GM06990 (cell line): ENCODE results near the gene UNK.

Source experiments
- DNase-seq: peaks from one replicate; pipeline ENCODE4 v3.0.0-alpha.2; 2011; ENCODE audit not compliant: insufficient read length; ENCODE audit errors: extremely low read depth
- H3K27me3 ChIP-seq: replicated peaks from 2 replicates; pipeline ENCODE4 v1.6.0; 2011; ENCODE audit warnings: low read length; ENCODE audit not compliant: control insufficient read depth, insufficient read depth
- H3K36me3 ChIP-seq: 2 replicates; pipeline ENCODE4 v1.5.1; 2011; ENCODE audit warnings: low read length; ENCODE audit not compliant: control insufficient read depth, insufficient read depth
- H3K4me3 ChIP-seq: replicated peaks from 2 replicates; pipeline ENCODE4 v1.5.1; 2011; ENCODE audit warnings: low read depth, mild to moderate bottlenecking, control low read depth, low read length
- CTCF ChIP-seq: IDR thresholded peaks from 2 replicates; pipeline ENCODE4 v1.5.1; 2011; ENCODE audit warnings: low read length, control low read depth, mild to moderate bottlenecking, inconsistent platforms; ENCODE audit not compliant: insufficient read depth, poor library complexity, severe bottlenecking

Gene UNK

GRCh38 chr17:75814900-75815373 lies 30.3 kb downstream of the UNK start:
- Histone ChIP-seq H3K27me3 (no peaks in the 10 kb centered on the region), H3K4me3 (no peak overlapping the region), H3K36me3 (peaks cover 50% of the 10 kb centered on the region)
- DNase-seq = no peak
- no peak for TF ChIP-seq CTCF

GRCh38 chr17:75815399-75815798 lies 30.8 kb downstream of the UNK start:
- no peak for TF ChIP-seq CTCF
- DNase-seq = no peak
- Histone ChIP-seq H3K36me3 (peaks cover 54% of the 10 kb centered on the region), H3K27me3 (no peaks in the 10 kb centered on the region), H3K4me3 (no peak overlapping the region)

GRCh38 chr17:75816693-75817092 lies 32.1 kb downstream of the UNK start:
- no peak overlapping the region for H3K4me3 ChIP-seq
- H3K36me3 ChIP-seq = peaks cover 57% of the 10 kb centered on the region
- no peak for TF ChIP-seq CTCF
- DNase-seq = no peak
- H3K27me3 ChIP-seq = no peaks in the 10 kb centered on the region

GRCh38 chr17:75817571-75817970 lies 33.0 kb downstream of the UNK start:
- Histone ChIP-seq H3K27me3 (no peaks in the 10 kb centered on the region), H3K36me3 (peaks cover 55% of the 10 kb centered on the region), H3K4me3 (no peak overlapping the region)
- TF ChIP-seq CTCF = no peak
- DNase-seq = no peak

- no peak for DNase-seq
- Histone ChIP-seq H3K4me3 (no peak overlapping the region), H3K36me3 (peaks cover 49% of the 10 kb centered on the region), H3K27me3 (no peaks in the 10 kb centered on the region)
- TF ChIP-seq CTCF = no peak
Measured at GRCh38 chr17:75818326-75818885, 33.8 kb downstream of the UNK start.

GRCh38 chr17:75819116-75819515 lies 34.5 kb downstream of the UNK start:
- H3K4me3 ChIP-seq = no peak overlapping the region
- peaks cover 48% of the 10 kb centered on the region for H3K36me3 ChIP-seq
- no peak for DNase-seq
- no peak for TF ChIP-seq CTCF
- H3K27me3 ChIP-seq = no peaks in the 10 kb centered on the region
